SK-N-SH (cell line): ENCODE measurements around the gene TESK1.

Source experiments
- ELF1 ChIP-seq: IDR thresholded peaks from 2 replicates; pipeline ENCODE4 v1.4.0; 2012
- EP300 ChIP-seq, 2 experiments: IDR thresholded peaks; 2 replicates each; pipeline versions ENCODE4 v1.4.0 to v1.6.1; 2012; ENCODE audit warnings: borderline replicate concordance in 1 of 2, low read depth in 1 of 2, low read length in 1 of 2
- GATA2 ChIP-seq: sonication (generic); formaldehyde crosslinking; IDR thresholded peaks from 2 replicates; pipeline ENCODE4 v1.5.0; 2020; ENCODE audit warnings: mild to moderate bottlenecking, missing genetic modification reagents
- NRF1 ChIP-seq: IDR thresholded peaks from 2 replicates; pipeline ENCODE4 v1.6.1; 2012; ENCODE audit warnings: low read depth, mild to moderate bottlenecking, low read length
- PBX3 ChIP-seq: IDR thresholded peaks from 2 replicates; pipeline ENCODE4; 2012
- POLR2AphosphoS5 ChIP-seq: IDR thresholded peaks from 2 replicates; pipeline ENCODE4 v1.6.1; 2012; ENCODE audit warnings: low read depth, low read length
- RCOR1 ChIP-seq: fragments of 150-350 bp; IDR thresholded peaks from 2 replicates; pipeline ENCODE4 v1.6.1; 2017; ENCODE audit warnings: antibody characterized with exemption, low read length
- REST ChIP-seq: IDR thresholded peaks from 2 replicates; pipeline ENCODE4 v1.6.1; 2012; ENCODE audit warnings: mild to moderate bottlenecking, low read depth, low read length, moderate library complexity
- TAF1 ChIP-seq: IDR thresholded peaks from 2 replicates; pipeline ENCODE4 v1.6.1; 2012; ENCODE audit warnings: low read depth, mild to moderate bottlenecking, low read length, moderate library complexity, borderline replicate concordance
- TCF12 ChIP-seq: IDR thresholded peaks from 2 replicates; pipeline ENCODE4 v1.4.0; 2012
- YY1 ChIP-seq: IDR thresholded peaks from 2 replicates; pipeline ENCODE4 v1.4.0; 2012; ENCODE audit warnings: low read depth, mild to moderate bottlenecking
- TF ChIP-seq, protein P1 (sequence below): fragments of 200-600 bp; sonication (generic); IDR thresholded peaks from 2 replicates; pipeline ENCODE4 v1.6.1; 2017; ENCODE audit warnings: antibody characterized with exemption, mild to moderate bottlenecking, moderate library complexity
- TF ChIP-seq, protein P2 (sequence below): fragments of 150-350 bp; IDR thresholded peaks from 2 replicates; pipeline ENCODE4 v1.6.1; 2017; ENCODE audit warnings: antibody characterized with exemption, low read length, low read depth, borderline replicate concordance

- TF ChIP-seq ELF1 (no peak), REST (no peak), RCOR1 (no peak), TAF1 (no peak), POLR2AphosphoS5 (no peak), YY1 (no peak), EP300 (IDR thresholded peaks at IDR 0.05; ENCODE audit: borderline replicate concordance in 1 of 2, low read depth in 1 of 2, low read length in 1 of 2) (no peak), PBX3 (no peak), GATA2 (CRISPR knock-in tag) (no peak), NRF1 (no peak), TCF12 (no peak)
- TF ChIP-seq, protein P1, sequence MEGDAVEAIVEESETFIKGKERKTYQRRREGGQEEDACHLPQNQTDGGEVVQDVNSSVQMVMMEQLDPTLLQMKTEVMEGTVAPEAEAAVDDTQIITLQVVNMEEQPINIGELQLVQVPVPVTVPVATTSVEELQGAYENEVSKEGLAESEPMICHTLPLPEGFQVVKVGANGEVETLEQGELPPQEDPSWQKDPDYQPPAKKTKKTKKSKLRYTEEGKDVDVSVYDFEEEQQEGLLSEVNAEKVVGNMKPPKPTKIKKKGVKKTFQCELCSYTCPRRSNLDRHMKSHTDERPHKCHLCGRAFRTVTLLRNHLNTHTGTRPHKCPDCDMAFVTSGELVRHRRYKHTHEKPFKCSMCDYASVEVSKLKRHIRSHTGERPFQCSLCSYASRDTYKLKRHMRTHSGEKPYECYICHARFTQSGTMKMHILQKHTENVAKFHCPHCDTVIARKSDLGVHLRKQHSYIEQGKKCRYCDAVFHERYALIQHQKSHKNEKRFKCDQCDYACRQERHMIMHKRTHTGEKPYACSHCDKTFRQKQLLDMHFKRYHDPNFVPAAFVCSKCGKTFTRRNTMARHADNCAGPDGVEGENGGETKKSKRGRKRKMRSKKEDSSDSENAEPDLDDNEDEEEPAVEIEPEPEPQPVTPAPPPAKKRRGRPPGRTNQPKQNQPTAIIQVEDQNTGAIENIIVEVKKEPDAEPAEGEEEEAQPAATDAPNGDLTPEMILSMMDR: no peak
- TF ChIP-seq, protein P2, sequence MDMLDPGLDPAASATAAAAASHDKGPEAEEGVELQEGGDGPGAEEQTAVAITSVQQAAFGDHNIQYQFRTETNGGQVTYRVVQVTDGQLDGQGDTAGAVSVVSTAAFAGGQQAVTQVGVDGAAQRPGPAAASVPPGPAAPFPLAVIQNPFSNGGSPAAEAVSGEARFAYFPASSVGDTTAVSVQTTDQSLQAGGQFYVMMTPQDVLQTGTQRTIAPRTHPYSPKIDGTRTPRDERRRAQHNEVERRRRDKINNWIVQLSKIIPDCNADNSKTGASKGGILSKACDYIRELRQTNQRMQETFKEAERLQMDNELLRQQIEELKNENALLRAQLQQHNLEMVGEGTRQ: no peak
These were observed 45.5 kb downstream of the TESK1 start, which contains the start of gene SIT1 for GRCh38 chr9:35650341-35651158.
